ENCODE results near the gene KLC1.
A peak's percentile ranks its signal among the peaks of the same experiment; 100 is the strongest.

Gene KLC1

DNA sequence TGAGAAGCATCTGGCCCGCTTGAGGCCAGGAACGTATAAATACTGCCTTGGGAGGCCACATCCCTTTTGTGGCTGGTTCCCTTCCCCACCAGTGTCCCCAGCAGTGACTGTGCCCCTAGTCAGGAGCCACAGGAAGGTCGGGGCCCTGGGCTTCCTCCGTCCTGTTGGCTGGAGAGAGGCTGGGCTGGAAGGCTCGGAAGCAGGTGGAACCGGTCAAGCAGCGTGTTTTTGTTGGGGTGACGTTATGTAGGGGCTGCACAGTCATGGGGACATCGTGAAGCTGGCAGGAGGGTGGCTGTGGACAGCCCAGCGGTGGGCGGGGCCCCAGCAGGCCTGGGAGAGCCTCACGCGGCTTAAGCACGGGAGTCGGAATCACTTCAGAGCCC, 76.1 kb downstream of the KLC1 start:
- no peak for DNase-seq (ENCODE audit: low read depth)

GRCh38 chr14:103705504-103706284, 76.7 kb downstream of the KLC1 start:
- DNase-seq (ENCODE audit: low read depth), result no peak

- no peak for DNase-seq (ENCODE audit: low read depth)
Measured at GRCh38 chr14:103706551-103707328, 77.7 kb downstream of the KLC1 start.

GRCh38 chr14:103707329-103708263, 78.6 kb downstream of the KLC1 start:
- no peak for DNase-seq (ENCODE audit: low read depth)

GRCh38 chr14:103708750-103709187, 79.8 kb downstream of the KLC1 start:
- no peak for DNase-seq (ENCODE audit: low read depth)

GRCh38 chr14:103709814-103710213, 80.8 kb downstream of the KLC1 start:
- no peak for DNase-seq (ENCODE audit: low read depth)

DNA sequence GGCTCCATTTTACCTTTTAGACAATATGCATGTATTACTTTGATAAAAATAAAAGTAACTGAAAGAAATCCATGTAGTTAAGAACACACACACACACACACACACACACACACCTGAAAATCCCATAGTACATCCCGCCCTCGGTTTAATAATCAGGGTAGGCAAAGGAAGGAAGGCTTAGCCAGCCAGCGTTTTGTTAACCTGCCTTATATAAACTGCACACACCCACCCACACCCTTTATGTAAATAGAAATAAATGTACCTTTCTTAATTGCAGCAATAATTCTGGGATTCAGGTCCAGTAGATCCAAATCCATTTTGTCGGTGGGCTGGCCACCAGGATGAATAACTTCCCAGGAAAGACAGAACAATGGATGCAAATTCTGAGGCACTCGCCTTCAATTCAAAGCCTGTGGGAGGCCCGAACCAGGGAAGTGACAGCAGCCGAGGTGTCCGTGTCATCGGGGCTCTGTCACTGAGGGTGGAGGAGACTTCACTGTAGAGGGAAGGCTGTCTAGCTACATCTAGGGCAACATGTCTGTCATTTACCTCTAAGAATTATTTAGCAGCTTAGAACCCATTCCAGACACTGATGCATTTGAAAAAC, 81.9 kb downstream of the KLC1 start:
- DNase-seq (ENCODE audit: low read depth), result no peak

- no peak for DNase-seq (ENCODE audit: low read depth)
Measured at GRCh38 chr14:103711516-103712431, 82.8 kb downstream of the KLC1 start.

DNA sequence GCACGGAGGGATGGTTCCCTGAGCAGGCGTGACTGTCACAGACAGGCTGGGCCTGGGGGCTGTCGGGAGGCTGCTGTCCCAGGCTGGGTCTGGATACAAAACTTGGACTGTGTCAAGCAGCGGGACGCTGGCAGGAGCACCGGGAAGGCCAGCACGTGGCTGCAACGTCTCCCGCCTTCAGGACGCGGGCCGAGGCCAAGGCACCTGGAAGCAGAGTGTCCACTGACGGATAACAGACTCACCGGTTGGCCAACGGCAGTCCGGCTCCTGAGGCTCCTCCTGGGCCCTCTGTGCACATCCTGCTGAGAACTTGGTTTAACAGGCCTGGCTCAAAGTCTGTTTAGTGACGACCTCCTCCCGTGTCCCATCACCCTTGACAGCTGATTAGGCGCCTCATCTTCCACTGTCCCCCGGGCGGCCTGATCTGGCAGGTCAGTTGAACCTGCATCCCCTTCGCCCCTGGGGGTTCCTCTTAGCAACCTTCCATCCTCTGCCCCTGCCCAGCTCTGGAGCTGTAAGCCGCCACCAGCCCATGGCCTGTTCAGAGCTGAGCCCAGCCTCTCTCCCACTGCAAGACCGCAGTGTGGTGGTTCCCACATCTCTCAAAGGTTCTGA, 83.7 kb downstream of the KLC1 start:
- DNase-seq (ENCODE audit: low read depth), result no peak

DNA sequence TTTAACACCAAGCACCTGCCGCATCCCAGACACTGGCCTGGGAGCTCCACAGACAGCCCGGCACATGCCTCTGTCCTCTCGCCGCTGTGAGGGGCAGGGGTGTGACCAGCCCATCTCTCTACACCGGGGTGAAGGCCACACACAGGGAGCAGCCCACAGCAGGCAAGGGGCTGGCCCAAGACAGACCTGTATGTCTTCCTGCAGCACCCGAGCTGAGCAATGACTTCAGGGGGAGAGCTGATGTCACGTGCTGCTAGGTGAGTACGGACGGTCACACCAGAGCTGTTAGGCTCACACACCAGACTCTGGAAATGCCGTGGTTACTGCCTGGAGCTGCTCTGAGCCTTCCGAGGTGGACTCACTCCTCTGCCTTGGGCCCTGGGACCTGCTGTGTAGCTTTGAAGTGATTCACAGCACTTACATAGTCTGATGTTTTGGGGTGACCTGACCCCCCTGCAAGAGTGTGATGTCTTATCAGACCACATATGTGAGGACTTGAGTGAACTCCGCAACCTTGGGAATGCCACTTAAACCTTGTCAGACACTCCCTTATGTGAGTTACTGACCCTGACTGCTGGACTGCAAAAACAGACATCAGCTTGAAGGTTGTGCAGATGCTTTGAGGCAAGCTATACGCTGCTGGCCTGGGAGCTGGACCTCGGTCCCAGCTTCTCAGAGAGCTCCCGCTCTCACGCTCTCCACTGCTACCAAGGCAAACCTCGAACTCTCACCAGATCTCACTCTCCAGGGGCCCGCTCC, 84.5 kb downstream of the KLC1 start:
- DNase-seq (ENCODE audit: low read depth), result no peak

DNA sequence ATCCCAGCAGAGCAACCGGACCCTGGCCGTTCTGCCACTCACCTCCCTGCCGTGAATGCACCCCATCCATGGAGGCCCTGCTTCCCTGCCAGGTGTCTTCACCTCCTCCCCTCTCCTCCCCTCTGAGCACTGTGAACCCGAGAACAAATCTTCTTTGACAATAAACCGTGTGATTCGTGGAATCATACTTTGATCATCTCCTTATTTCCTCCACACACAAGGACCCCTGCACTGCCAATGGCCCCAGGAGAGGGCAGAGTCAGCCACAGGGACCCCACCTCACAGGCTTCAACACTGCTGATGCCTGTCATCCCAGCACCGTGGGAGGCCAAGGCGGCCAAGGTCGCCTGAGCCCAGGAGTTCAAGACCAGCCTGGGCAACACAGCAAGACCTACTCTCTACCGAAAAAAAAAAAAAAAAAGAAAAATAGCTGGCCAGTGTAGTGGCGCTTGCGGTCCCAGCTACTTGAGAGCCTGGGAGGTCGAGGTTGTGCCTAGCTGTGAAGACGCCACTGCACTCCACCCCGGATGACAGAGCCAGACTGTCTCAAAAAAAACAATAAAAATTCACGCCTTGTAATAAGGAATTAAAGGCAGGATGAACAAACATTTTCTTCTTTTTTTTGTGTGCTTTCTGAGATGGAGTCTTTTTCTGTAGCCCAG, 85.2 kb downstream of the KLC1 start:
- DNase-seq (ENCODE audit: low read depth), result no peak

DNA sequence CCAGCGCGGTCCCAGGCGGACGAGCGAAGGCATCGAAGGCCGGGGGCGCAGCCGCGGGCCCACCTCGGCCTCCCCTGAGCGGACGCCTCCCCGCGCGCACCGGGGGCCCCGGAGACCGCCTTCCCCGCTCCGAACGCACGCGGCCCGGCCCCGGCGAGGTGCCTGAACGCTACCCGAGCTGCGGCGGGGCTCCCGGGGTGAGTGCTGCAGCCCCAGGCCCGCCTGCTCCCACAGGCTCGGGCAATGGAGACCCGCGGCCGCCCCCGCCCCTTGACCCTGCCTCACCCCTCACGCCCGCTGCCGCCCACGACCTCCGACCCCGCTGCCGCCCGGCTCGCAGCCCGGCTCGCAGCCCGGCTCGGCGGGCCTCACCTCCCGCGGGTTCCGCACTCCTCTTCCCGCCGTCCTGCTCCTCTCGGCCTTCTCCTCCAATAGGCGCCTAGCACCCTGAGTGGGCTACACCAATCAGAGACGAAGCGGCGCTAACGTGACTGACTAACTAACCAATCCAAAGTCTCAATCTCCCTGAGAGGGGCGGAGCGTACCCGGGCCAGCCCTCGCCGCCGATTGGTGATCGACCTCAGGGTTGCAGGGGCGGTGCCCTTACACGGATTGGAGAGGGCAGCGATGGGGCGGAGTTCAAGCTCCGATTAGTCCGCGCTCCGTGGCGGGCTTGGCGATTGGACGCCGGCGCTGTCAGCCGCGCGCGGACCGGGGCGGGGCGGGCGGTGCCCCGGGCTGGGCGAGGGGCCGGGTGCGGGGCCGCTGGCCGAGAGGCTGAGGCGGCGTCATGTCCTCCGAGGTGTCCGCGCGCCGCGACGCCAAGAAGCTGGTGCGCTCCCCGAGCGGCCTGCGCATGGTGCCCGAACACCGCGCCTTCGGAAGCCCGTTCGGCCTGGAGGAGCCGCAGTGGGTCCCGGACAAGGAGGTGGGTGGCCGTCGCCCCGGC, 86.3 kb downstream of the KLC1 start, which contains the start of the genes XRCC3 and ZFYVE21:
Gene XRCC3 (minus strand): TSS at position 400 of the 949 bp plus-strand sequence. CDS start 4,364 bp downstream, outside the sequence.
Gene ZFYVE21 (plus strand): TSS at position 759 of the 949 bp plus-strand sequence. CDS start 32 bp downstream, at position 791.
- peak; percentile 94 for DNase-seq (ENCODE audit: low read depth)

GRCh38 chr14:103716091-103716801, 87.2 kb downstream of the KLC1 start:
- no peak for DNase-seq (ENCODE audit: low read depth)

DNA sequence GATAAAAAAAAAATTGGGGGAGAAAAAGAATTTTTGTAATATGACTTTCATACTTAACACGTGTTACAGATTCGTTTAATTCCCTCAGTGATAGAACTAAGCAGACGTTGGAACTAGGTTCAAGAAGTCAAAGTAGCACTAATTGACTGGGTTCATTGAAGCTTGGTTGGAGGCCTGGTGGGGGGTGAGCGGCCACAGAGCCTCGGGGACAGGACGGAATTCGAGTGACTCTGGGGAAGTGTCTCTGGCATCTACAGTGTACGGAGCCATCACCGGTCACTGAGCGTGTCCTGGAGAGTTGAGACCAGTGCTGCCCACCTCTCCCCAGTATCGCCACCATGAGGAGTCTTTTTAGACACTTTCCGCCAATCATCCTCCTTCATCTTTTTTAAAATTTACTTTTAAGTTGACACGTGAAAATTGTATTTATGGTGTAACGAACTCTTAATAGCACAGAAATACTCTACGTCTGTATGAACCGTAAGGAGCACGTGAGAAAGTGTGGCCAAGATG, 87.9 kb downstream of the KLC1 start:
- no peak for DNase-seq (ENCODE audit: low read depth)

GRCh38 chr14:103718572-103718971, 89.6 kb downstream of the KLC1 start:
- DNase-seq (ENCODE audit: low read depth), result no peak

DNA sequence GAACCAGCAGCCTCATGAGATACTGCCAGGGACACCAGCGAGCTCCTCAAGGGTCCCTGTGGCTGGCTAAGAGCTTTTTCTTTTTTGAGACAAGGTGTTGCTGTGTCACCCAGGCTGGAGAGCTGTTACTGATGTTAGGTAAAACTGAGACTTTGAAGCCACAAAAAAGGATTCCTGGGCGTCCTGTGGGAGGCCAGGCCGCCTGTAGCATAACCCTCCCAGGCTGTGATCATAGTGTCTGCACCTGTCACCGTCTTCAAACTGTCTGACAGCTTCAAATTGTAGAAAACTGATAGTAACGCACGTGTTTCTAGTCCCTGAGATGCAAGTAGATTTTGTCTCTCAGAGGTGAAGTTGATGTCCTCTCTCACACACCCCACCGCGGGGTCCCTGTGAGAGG, 90.7 kb downstream of the KLC1 start:
- no peak for DNase-seq (ENCODE audit: low read depth)

Data from stimulated activated CD8-positive, alpha-beta memory T cell treated with anti-CD3 and anti-CD28 coated beads, Interleukin-15, amount 100 ng/mL, for 24 hours (primary cell).